ENCODE results near the gene CCDC6. TPM values are rescaled to one million over a fixed set of nuclear protein-coding genes. Genes with fewer than 3 reads are reported as not detected.
A peak's percentile ranks its signal among the peaks of the same experiment; 100 is the strongest.

The CCDC6 gene
- total RNA-seq, 1 donor from 2014 or later = 57.6 TPM

- TF ChIP-seq CTCF (IDR thresholded peaks at IDR 0.05; ENCODE audit: unreplicated experiment) = no peak
- Mint-ChIP-seq H3K27ac (no peak overlapping the region), H3K4me3 (ENCODE audit: low read depth) (no peak overlapping the region), H3K9me3 (ENCODE audit: low read depth) (peaks cover 3% of the 10 kb centered on the region), H3K27me3 (no peaks in the 10 kb centered on the region), H3K36me3 (ENCODE audit: insufficient read depth) (peaks cover 14% of the 10 kb centered on the region), H3K4me1 (ENCODE audit: low read depth) (no peaks in the 10 kb centered on the region)
- no peak for DNase-seq (ENCODE audit: low spot score, unreplicated experiment)
These were observed 83.2 kb downstream of the CCDC6 start for GRCh38 chr10:59823111-59823510.

- TF ChIP-seq CTCF (IDR thresholded peaks at IDR 0.05; ENCODE audit: unreplicated experiment) = no peak
- Mint-ChIP-seq H3K27me3 (no peaks in the 10 kb centered on the region), H3K9me3 (ENCODE audit: low read depth) (peaks cover 3% of the 10 kb centered on the region), H3K27ac (peak overlapping the region; percentile 92), H3K4me1 (ENCODE audit: low read depth) (no peaks in the 10 kb centered on the region), H3K4me3 (ENCODE audit: low read depth) (no peak overlapping the region), H3K36me3 (ENCODE audit: insufficient read depth) (peaks cover 7% of the 10 kb centered on the region)
- DNase-seq (ENCODE audit: low spot score, unreplicated experiment) = no peak
These were observed 85.9 kb downstream of the CCDC6 start for GRCh38 chr10:59820471-59820870.

GRCh38 chr10:59819683-59820082 lies 86.7 kb downstream of the CCDC6 start:
- no peak for DNase-seq (ENCODE audit: low spot score, unreplicated experiment)
- no peaks in the 10 kb centered on the region for H3K27me3 Mint-ChIP-seq
- H3K9me3 Mint-ChIP-seq (ENCODE audit: low read depth) = no peaks in the 10 kb centered on the region
- peaks cover 3% of the 10 kb centered on the region for H3K36me3 Mint-ChIP-seq (ENCODE audit: insufficient read depth)
- H3K4me3 Mint-ChIP-seq (ENCODE audit: low read depth) = no peak overlapping the region
- no peaks in the 10 kb centered on the region for H3K4me1 Mint-ChIP-seq (ENCODE audit: low read depth)
- no peak overlapping the region for H3K27ac Mint-ChIP-seq
- TF ChIP-seq CTCF (IDR thresholded peaks at IDR 0.05; ENCODE audit: unreplicated experiment) = no peak

- DNase-seq (ENCODE audit: low spot score, unreplicated experiment) = no peak
- H3K4me1 Mint-ChIP-seq (ENCODE audit: low read depth) = no peaks in the 10 kb centered on the region
- H3K36me3 Mint-ChIP-seq (ENCODE audit: insufficient read depth) = peaks cover 2% of the 10 kb centered on the region
- H3K27ac Mint-ChIP-seq = no peak overlapping the region
- TF ChIP-seq CTCF (IDR thresholded peaks at IDR 0.05; ENCODE audit: unreplicated experiment) = no peak
- H3K4me3 Mint-ChIP-seq (ENCODE audit: low read depth) = no peak overlapping the region
- no peaks in the 10 kb centered on the region for H3K9me3 Mint-ChIP-seq (ENCODE audit: low read depth)
- no peaks in the 10 kb centered on the region for H3K27me3 Mint-ChIP-seq
These were observed 87.1 kb downstream of the CCDC6 start for GRCh38 chr10:59819265-59819664.

- Mint-ChIP-seq H3K36me3 (ENCODE audit: insufficient read depth) (peaks cover 2% of the 10 kb centered on the region), H3K27me3 (no peaks in the 10 kb centered on the region), H3K27ac (no peak overlapping the region), H3K4me3 (ENCODE audit: low read depth) (no peak overlapping the region), H3K4me1 (ENCODE audit: low read depth) (no peaks in the 10 kb centered on the region), H3K9me3 (ENCODE audit: low read depth) (no peaks in the 10 kb centered on the region)
- TF ChIP-seq CTCF (IDR thresholded peaks at IDR 0.05; ENCODE audit: unreplicated experiment) = no peak
- DNase-seq (ENCODE audit: low spot score, unreplicated experiment) = no peak
These were observed 88.6 kb downstream of the CCDC6 start for GRCh38 chr10:59817773-59818172.

Measured in progenitor cell of endocrine pancreas (in vitro differentiated cells).